Activated CD4-positive, alpha-beta T cell treated with anti-CD3 and anti-CD28 coated beads, Interleukin-2, amount 10 ng/mL, durations not matched to agents 24 days and 14 days (primary cell): ENCODE measurements around the gene TOX3. TPM values are rescaled to one million over a fixed set of nuclear protein-coding genes. Genes with fewer than 3 reads are reported as not detected.

Experiments
- DNase-seq: peaks from one replicate; pipeline ENCODE4 v3.0.0; 2022
- H3K27ac Mint-ChIP-seq: one replicate; pipeline ENCODE4 v1.8.0; 2022; ENCODE audit warnings: mild to moderate bottlenecking, mixed read lengths
- H3K27me3 Mint-ChIP-seq: one replicate; pipeline ENCODE4 v1.8.0; 2022; ENCODE audit warnings: mixed read lengths
- H3K36me3 Mint-ChIP-seq: one replicate; pipeline ENCODE4 v1.8.0; 2022; ENCODE audit warnings: low read depth, mild to moderate bottlenecking, mixed read lengths
- H3K4me1 Mint-ChIP-seq: one replicate; pipeline ENCODE4 v1.8.0; 2021; ENCODE audit warnings: mixed read lengths
- H3K4me3 Mint-ChIP-seq: one replicate; pipeline ENCODE4 v1.8.0; 2022; ENCODE audit warnings: mild to moderate bottlenecking, moderate library complexity, mixed read lengths
- H3K9me3 Mint-ChIP-seq: one replicate; pipeline ENCODE4 v1.8.0; 2021; ENCODE audit warnings: mixed read lengths
- intact Hi-C: fragments of 100-400 bp; cut with micrococcal nuclease; formaldehyde crosslinking; loops from one replicate; pipeline ENCODE4 v1.15.1; 2023
- total RNA-seq: library from RNA; stranded (reverse); gene quantifications from 2 replicates; pipeline ENCODE4 v1.2.3, GENCODE V29; 2022

The TOX3 gene
- total RNA-seq, 1 donor from 2014 or later, result not detected

DNA sequence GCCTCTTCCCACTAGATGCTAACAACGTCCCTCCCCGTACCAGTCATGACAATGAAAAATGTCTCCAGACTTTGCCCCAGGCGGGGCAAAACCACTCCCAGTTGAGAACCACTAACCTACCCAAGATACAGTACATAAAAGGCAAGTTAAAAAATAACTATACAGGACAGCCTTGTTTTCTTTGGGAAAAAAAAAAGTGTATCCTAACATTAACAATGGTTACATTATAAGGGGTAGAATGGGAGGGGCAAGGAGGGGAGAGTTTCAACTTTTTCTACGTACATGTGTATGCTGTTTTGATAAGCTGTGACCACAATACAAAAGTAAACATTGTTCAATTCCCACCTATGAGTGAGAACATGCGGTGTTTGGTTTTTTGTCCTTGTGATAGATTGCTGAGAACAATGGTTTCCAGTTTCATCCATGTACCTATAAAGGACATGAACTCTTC is 94.9 kb downstream of the TOX3 start:
- H3K27me3 Mint-ChIP-seq, result no peaks in the 10 kb centered on the region
- intact Hi-C loops, result no loop called here
- no peak overlapping the region for H3K27ac Mint-ChIP-seq
- no peak overlapping the region for H3K4me3 Mint-ChIP-seq
- DNase-seq, result no peak
- H3K9me3 Mint-ChIP-seq, result no peaks in the 10 kb centered on the region
- no peaks in the 10 kb centered on the region for H3K4me1 Mint-ChIP-seq
- H3K36me3 Mint-ChIP-seq, result no peaks in the 10 kb centered on the region

DNA sequence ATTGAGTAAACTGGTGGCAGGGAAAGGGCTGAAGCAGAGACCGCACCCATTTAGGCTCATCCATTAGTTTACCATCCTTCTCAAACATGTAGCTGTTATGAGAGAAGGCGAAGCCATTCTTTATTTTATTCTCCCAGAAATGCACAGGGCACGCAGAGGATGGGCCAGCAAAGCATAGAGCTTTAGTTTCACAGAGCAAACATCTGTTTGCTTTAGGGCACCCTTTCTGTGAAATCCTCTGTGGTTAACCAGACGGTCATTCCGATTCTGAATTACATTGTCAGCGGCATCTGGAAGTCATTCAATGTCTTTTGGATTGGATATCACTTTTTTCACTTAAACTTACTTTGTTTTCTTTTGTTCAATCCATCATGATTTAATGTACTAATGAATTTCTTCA is 96.0 kb downstream of the TOX3 start:
- no peaks in the 10 kb centered on the region for H3K27me3 Mint-ChIP-seq
- H3K9me3 Mint-ChIP-seq, result no peaks in the 10 kb centered on the region
- no peak overlapping the region for H3K27ac Mint-ChIP-seq
- intact Hi-C loops, result no loop called here
- H3K36me3 Mint-ChIP-seq, result no peaks in the 10 kb centered on the region
- H3K4me3 Mint-ChIP-seq, result no peak overlapping the region
- H3K4me1 Mint-ChIP-seq, result no peaks in the 10 kb centered on the region
- DNase-seq, result no peak

DNA sequence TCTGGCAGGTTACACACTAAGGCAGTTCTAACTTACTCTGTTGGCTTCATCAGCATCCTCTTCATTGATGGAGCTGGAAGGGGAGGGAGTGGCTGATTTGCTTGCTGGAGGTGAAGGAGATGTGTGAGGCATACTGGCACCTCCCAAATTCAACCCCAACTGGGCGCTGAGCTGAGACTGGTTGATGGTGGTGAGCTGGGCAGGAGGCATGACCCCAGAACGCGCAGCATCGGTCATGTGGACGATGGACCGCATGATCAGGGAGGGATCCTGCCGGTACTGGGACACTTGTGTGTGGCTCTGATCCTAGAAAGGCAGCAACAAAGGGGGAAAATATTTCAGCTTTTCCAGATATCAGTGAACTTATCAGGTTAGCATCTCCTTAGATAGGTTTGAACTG is 96.7 kb downstream of the TOX3 start:
- Mint-ChIP-seq H3K9me3 (no peaks in the 10 kb centered on the region), H3K4me1 (no peaks in the 10 kb centered on the region), H3K27ac (no peak overlapping the region), H3K4me3 (no peak overlapping the region), H3K27me3 (no peaks in the 10 kb centered on the region), H3K36me3 (no peaks in the 10 kb centered on the region)
- DNase-seq, result no peak
- intact Hi-C loops, result no loop called here

- intact Hi-C loops, result no loop called here
- H3K9me3 Mint-ChIP-seq, result no peaks in the 10 kb centered on the region
- no peak overlapping the region for H3K27ac Mint-ChIP-seq
- DNase-seq, result no peak
- no peak overlapping the region for H3K4me3 Mint-ChIP-seq
- no peaks in the 10 kb centered on the region for H3K36me3 Mint-ChIP-seq
- H3K27me3 Mint-ChIP-seq, result no peaks in the 10 kb centered on the region
- no peaks in the 10 kb centered on the region for H3K4me1 Mint-ChIP-seq
Measured at GRCh38 chr16:52446080-52446479, 100.9 kb downstream of the TOX3 start.

DNA sequence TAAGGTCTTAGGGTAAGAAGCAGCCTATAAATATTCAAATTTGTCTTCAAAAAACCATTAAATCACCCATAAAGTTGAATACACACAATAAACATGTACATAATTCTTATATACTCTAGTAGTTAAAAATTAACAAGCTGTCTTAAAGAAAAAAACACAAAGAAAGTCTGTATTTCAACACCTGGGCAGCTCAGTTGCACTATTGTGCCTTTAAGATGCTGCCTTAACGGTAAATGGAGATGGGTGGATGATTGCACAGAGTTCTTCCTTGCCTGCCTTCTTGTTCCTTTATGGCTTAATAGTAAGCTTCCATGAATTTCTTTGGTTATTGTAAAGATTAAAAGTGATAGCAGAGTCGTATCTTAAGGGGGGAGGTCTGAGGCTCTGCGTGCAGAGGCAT is 105.1 kb downstream of the TOX3 start:
- Mint-ChIP-seq H3K9me3 (no peaks in the 10 kb centered on the region), H3K27me3 (no peaks in the 10 kb centered on the region), H3K4me3 (no peak overlapping the region), H3K27ac (no peak overlapping the region), H3K4me1 (no peaks in the 10 kb centered on the region), H3K36me3 (no peaks in the 10 kb centered on the region)
- DNase-seq, result no peak
- intact Hi-C loops, result no loop called here

- no peak for DNase-seq
- Mint-ChIP-seq H3K36me3 (no peaks in the 10 kb centered on the region), H3K9me3 (no peaks in the 10 kb centered on the region), H3K27me3 (no peaks in the 10 kb centered on the region), H3K27ac (no peak overlapping the region), H3K4me3 (no peak overlapping the region), H3K4me1 (no peaks in the 10 kb centered on the region)
- intact Hi-C loops, result no loop called here
Measured at GRCh38 chr16:52440248-52440647, 106.7 kb downstream of the TOX3 start.

DNA sequence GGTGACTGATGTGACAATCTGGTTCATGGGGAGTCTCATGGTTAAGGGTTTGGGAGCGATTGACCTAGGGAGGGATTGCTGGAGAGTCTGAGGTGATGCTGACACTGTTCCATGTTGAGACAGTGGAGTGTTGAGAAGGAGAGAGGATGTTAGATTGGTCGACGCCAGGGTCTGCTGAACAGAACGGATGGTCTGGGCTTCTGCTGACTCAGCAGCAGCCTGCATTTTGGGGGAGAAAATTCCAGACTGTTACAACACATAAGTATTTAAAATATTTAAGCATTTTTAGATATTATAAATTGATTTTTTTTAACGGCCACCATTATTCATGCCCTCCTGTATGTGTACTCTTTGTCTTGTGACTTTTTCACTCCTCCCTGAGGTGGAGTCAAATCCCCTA is 107.2 kb downstream of the TOX3 start:
- Mint-ChIP-seq H3K27ac (no peak overlapping the region), H3K4me3 (no peak overlapping the region), H3K9me3 (no peaks in the 10 kb centered on the region), H3K36me3 (no peaks in the 10 kb centered on the region), H3K27me3 (no peaks in the 10 kb centered on the region), H3K4me1 (no peaks in the 10 kb centered on the region)
- intact Hi-C loops, result no loop called here
- DNase-seq, result no peak

- Mint-ChIP-seq H3K27ac (no peak overlapping the region), H3K36me3 (no peaks in the 10 kb centered on the region), H3K27me3 (no peaks in the 10 kb centered on the region), H3K4me3 (no peak overlapping the region), H3K9me3 (no peaks in the 10 kb centered on the region), H3K4me1 (no peaks in the 10 kb centered on the region)
- DNase-seq, result no peak
- intact Hi-C loops, result no loop called here
Measured at GRCh38 chr16:52439171-52439701, 107.7 kb downstream of the TOX3 start.

- no peaks in the 10 kb centered on the region for H3K36me3 Mint-ChIP-seq
- no peak for DNase-seq
- intact Hi-C loops, result no loop called here
- H3K4me1 Mint-ChIP-seq, result no peaks in the 10 kb centered on the region
- no peaks in the 10 kb centered on the region for H3K9me3 Mint-ChIP-seq
- no peak overlapping the region for H3K4me3 Mint-ChIP-seq
- H3K27ac Mint-ChIP-seq, result no peak overlapping the region
- no peaks in the 10 kb centered on the region for H3K27me3 Mint-ChIP-seq
Measured at GRCh38 chr16:52437277-52437670, 109.7 kb downstream of the TOX3 start.

GRCh38 chr16:52436339-52437276 is 110.3 kb downstream of the TOX3 start:
- no peaks in the 10 kb centered on the region for H3K9me3 Mint-ChIP-seq
- no peak for DNase-seq
- intact Hi-C loops, result no loop called here
- no peaks in the 10 kb centered on the region for H3K4me1 Mint-ChIP-seq
- H3K4me3 Mint-ChIP-seq, result no peak overlapping the region
- no peak overlapping the region for H3K27ac Mint-ChIP-seq
- no peaks in the 10 kb centered on the region for H3K36me3 Mint-ChIP-seq
- no peaks in the 10 kb centered on the region for H3K27me3 Mint-ChIP-seq

DNA sequence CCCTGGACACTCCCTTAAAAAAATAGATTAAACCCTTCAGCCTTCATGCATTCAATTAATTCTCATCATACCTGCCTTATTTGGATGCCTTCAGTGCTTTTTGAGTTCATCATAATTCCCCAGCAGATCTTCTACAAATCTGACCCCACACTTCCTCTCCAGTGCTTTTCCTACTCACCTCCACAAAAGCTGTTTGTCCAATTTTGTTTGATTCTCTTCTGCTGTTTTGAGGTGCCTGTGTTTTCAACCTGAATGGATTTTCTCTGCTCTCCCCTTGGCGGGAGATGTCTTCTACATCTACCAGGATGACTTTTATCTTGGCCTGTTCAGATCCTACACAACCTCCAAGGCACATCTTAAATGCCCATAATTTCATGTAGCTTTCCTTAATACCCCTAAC is 112.7 kb downstream of the TOX3 start:
- DNase-seq, result no peak
- Mint-ChIP-seq H3K27me3 (no peaks in the 10 kb centered on the region), H3K27ac (no peak overlapping the region), H3K4me3 (no peak overlapping the region), H3K36me3 (no peaks in the 10 kb centered on the region), H3K4me1 (no peaks in the 10 kb centered on the region), H3K9me3 (no peaks in the 10 kb centered on the region)
- intact Hi-C loops, result no loop called here

- H3K9me3 Mint-ChIP-seq, result no peaks in the 10 kb centered on the region
- H3K27me3 Mint-ChIP-seq, result no peaks in the 10 kb centered on the region
- H3K36me3 Mint-ChIP-seq, result no peaks in the 10 kb centered on the region
- no peak overlapping the region for H3K4me3 Mint-ChIP-seq
- H3K4me1 Mint-ChIP-seq, result no peaks in the 10 kb centered on the region
- DNase-seq, result no peak
- intact Hi-C loops, result no loop called here
- H3K27ac Mint-ChIP-seq, result no peak overlapping the region
Measured at GRCh38 chr16:52433643-52434042, 113.3 kb downstream of the TOX3 start.

GRCh38 chr16:52424591-52424990 is 122.4 kb downstream of the TOX3 start:
- no peaks in the 10 kb centered on the region for H3K4me1 Mint-ChIP-seq
- H3K27me3 Mint-ChIP-seq, result no peaks in the 10 kb centered on the region
- no peak overlapping the region for H3K4me3 Mint-ChIP-seq
- no peaks in the 10 kb centered on the region for H3K36me3 Mint-ChIP-seq
- no peaks in the 10 kb centered on the region for H3K9me3 Mint-ChIP-seq
- DNase-seq, result no peak
- intact Hi-C loops, result no loop called here
- no peak overlapping the region for H3K27ac Mint-ChIP-seq

DNA sequence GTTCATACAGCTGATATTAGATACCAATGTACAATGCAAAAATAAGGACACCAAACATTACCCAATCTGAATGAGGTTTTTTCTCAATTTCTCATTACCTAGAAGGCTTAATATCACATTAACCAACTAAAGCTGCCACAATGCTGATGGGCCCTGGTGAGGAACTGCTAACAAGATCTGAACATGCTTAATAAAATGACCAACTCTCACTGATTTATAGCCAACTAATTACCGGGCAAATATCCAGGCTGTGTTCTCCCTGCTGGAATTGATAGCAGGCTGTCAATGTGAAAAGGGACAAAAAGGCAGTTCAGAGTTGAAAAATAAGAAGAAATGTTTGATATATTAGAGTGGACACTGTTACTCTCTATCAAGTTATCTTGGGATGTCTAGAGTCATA is 124.6 kb downstream of the TOX3 start:
- H3K27me3 Mint-ChIP-seq, result no peaks in the 10 kb centered on the region
- H3K4me1 Mint-ChIP-seq, result no peaks in the 10 kb centered on the region
- H3K36me3 Mint-ChIP-seq, result no peaks in the 10 kb centered on the region
- DNase-seq, result no peak
- intact Hi-C loops, result no loop called here
- H3K27ac Mint-ChIP-seq, result no peak overlapping the region
- no peak overlapping the region for H3K4me3 Mint-ChIP-seq
- H3K9me3 Mint-ChIP-seq, result no peaks in the 10 kb centered on the region

- Mint-ChIP-seq H3K4me3 (no peak overlapping the region), H3K36me3 (no peaks in the 10 kb centered on the region), H3K9me3 (peaks cover 3% of the 10 kb centered on the region), H3K27ac (no peak overlapping the region), H3K27me3 (no peaks in the 10 kb centered on the region), H3K4me1 (no peaks in the 10 kb centered on the region)
- DNase-seq, result no peak
- intact Hi-C loops, result no loop called here
Measured at GRCh38 chr16:52418201-52418600, 128.7 kb downstream of the TOX3 start.
